GM10266 (cell line): ENCODE data around the gene DUOXA2.
"Not testable (repeated sequence)": the region's sequence is repeated elsewhere in the genome, so short reads cannot be mapped to it uniquely, and the experiment has no call there.

ENCODE experiments used
- DNase-seq: peaks from one replicate; pipeline ENCODE4 v3.0.0; 2012; ENCODE audit errors: extremely low spot score
- TF ChIP-seq, protein P1 (sequence below): IDR thresholded peaks from 2 replicates; pipeline ENCODE4 v1.5.1; 2012; ENCODE audit warnings: mild to moderate bottlenecking, low read depth; ENCODE audit not compliant: control insufficient read depth, insufficient read depth; ENCODE audit errors: missing control alignments

Gene DUOXA2

DNA sequence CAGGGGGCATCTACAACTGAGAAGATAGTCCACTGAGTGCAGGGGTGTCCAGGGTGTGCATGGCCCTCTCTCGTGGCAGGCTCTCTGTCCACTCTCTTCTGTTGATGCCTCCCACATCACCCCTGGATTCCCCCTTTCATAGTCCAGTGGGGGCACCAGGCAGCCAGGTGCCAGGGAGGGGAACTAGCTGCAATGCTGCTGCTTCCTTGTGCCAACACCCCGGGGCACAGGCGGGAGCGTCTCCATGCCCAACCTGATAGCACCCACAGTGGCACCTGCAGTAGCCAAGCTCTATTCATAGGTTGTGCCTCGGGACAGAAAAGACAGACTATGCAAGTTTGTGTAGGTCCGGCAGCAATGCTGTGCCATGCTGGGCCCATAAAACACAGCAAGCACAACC is 11.9 kb upstream of the DUOXA2 start:
- TF ChIP-seq, protein P1, sequence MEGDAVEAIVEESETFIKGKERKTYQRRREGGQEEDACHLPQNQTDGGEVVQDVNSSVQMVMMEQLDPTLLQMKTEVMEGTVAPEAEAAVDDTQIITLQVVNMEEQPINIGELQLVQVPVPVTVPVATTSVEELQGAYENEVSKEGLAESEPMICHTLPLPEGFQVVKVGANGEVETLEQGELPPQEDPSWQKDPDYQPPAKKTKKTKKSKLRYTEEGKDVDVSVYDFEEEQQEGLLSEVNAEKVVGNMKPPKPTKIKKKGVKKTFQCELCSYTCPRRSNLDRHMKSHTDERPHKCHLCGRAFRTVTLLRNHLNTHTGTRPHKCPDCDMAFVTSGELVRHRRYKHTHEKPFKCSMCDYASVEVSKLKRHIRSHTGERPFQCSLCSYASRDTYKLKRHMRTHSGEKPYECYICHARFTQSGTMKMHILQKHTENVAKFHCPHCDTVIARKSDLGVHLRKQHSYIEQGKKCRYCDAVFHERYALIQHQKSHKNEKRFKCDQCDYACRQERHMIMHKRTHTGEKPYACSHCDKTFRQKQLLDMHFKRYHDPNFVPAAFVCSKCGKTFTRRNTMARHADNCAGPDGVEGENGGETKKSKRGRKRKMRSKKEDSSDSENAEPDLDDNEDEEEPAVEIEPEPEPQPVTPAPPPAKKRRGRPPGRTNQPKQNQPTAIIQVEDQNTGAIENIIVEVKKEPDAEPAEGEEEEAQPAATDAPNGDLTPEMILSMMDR: no peak
- DNase-seq: no peak

DNA sequence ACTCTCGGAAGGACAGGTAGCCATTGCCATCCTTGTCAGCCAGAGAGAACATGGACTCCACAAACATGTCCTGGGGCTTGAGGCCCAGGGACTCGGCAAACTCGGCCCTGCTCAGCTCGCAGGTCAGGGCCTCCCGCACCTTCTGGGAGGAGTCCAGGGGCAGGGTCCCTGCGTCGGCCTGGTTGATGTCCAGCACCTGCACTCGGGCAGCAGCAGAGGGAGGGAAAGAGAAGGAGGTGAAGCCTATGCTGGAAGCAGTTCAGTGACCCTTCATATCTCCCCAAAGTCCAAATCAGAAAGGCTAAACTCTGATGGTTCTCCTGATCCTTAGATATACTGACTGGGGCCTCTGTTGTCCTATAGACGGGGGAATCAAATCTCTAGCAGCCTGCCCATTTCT is 10.0 kb upstream of the DUOXA2 start:
- not testable (repeated sequence) for DNase-seq

DNA sequence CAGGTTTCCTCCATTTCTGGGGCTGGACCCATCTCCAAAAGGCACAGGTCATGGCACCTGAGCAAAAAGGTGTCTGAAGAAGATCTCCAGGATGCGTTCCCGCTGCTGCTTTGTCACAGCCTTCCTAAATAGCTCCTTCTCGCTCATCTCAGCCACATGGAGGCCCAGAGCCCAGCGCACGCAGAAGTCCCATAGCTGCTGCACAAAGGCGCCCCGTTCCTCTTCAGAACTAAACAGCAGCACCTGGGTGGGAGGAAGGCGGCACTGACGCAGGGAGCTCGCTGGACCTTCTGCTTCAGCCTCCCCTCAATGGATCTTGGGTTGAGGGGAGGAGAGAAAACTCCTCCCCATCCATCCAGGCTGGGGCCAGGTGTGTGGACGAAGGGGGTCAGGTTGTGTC is 8.5 kb upstream of the DUOXA2 start:
- TF ChIP-seq, protein P1: no peak
- no peak for DNase-seq

DNA sequence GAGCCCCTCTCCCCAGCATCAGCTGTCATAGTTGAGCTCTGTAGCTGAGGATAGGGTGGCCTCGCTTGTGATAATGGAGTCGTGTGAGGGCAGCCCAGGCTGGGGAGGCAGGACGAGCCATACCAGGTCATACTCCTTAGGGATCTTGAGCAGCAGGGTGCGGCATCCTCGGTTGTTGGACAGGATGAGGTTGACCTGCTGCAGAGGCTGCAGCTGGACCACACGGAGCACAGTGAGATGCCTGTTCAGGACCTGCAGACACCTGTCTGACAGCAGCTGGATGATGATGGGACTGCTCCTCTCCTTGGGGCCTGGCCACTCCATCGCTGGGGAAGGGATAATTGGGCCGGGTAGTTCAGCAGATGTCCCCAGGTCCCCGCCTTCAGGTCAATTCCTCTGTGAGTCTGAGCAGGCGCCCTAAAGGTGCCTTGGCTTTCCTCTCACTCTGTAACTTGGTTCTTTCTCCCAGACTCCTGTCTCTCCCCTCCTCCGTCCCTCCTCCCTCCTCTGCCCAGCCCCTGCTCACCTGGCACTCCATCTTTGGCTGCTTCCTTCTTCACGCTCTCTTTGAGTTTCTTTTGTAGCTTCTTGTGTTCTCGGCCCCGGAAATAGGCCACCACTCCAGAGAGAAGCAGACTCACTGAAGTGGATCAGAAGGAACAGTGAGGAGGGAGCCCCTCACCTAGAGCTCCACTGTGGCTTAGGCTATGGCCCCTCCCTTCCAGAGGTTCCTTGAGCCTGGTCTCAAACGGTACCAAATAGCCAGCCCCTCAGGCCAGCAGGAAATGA is 7.9 kb upstream of the DUOXA2 start:
- TF ChIP-seq, protein P1: no peak
- DNase-seq: no peak

DNA sequence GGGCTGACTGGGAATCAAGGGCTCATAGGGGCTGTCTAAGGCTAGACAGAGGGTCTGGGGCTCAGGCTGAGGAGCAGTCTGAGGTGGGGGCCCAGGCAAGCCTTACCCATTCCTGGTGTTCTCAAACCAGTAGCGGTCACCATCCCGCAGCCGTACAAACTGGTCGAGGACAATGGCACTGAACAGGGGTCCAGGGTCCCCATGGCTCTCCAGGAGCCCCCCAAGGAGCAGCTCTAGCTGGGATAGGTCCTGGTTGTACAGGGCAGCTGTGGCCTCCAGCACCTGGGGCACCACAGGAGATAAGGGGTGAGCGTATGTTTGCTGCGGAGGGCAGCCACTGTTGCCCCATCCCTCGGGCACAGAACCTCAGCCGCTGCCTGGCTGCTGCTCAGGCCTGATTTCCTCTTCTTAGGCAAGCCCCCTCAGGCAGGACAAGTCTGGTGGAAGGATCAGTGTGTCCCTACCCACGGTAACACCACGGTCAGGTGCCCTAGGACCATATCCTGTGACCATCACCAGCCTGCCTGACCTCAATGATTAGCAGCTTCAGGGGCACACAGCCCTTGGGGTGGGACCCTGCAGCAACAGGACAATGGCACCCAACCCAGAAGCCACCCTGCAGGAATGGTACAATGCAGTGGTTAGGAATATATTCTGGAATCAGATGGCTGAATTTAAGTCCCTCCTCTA is 6.0 kb upstream of the DUOXA2 start:
- DNase-seq: no peak
- TF ChIP-seq, protein P1: no peak

DNA sequence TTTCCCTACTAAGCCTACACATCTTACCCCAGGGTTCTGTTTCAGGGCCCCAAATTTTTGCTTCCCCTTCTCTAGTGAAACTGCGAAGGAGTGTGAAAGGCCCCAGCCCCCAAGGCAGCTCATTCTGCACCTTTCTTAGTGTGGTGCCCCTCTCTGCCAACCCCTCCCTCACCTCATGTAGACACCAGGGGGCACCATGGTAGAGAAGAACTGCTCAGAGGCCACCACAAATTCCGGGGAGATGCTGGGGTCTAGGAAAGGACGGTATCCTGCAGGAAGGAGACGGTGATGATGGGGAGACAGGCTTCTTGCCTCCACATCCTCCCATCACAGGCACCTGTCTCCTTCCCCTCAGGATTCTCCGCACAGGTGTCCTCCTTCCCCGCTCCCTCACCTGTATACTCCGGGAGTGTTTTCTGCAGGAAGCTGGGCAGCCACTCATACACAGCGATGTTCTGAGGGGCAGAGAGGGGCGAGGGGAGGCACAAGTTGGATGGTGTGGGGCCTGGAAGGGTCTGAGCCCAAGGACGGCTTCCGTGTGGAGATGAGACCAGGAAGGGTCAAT is 3.8 kb upstream of the DUOXA2 start:
- no peak for DNase-seq
- TF ChIP-seq, protein P1: no peak

DNA sequence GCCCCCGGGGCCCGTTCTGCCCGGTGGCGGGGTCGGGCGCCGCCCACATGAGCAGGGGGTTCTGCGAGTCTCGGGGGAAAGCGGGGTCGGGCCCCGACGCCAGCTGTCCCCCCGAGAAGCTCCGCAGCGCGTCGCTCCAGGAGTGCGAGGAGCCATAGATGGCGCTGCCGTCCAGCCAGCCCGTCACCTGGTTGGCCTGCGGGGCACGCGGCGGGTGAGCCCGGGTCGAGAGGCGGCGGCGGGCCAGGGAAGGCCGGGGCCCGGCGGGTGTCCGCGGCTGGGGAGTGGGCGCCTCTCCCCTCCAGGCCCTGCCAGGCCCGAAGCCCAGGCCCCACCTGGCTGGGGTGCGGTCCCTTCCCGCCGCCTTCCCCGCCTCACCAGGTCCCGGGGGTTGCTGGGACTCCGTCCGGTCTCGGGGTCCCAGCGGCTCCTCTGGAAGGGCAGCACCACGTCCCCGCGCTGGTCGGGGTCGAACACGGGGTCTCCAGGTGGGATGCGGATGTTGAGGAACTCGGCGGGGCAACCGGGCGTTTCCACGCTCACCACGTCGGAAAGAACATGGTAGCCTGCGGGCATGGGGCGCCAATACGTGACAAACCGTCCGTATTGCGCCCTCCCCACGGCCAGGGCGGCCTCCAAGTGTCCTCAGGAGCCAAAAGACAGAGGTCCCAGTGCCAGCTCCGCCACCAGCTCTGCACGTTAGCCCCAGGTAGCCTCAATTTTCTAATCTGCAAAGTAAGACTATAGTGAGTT is 2.6 kb upstream of the DUOXA2 start:
- DNase-seq: no peak
- TF ChIP-seq, protein P1: no peak
